ENCODE measurements around the gene ZNF189. TPM values are rescaled to one million over a fixed set of nuclear protein-coding genes. Genes with fewer than 3 reads are reported as not detected.

The ZNF189 gene
- total RNA-seq, 1 experiment from 2014 or later = 15.8 TPM

DNA sequence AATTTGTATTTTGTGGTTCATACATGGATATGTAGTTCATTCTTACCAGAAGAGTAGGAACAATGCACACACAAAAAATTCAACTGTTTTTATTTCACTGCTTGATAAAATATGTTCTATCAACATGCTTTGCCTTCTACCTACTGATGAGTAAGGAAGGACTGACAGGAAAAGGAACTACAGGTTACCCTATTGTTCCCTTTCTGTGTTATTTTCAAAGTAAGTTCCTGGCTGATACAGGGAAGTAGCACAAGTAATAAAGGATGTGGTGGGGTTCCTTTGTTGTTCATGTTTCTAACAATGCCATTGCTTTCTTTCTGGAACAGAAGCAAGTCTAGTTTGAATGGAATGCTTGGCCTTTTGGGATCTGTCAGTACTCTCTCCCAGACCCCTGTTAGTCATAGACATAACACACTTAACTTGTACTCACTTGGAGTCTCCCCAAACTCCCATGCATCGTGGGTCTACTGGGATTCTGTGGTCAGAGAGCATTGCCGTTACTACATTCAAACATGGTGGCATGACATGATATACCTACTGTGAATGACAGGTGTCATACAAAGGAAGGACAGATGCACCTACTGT is 57.1 kb downstream of the ZNF189 start:
- Histone ChIP-seq H2BK120ac (ENCODE audit: low read depth, low read length, poor library complexity, severe bottlenecking) (no peak overlapping the region), H3K23ac (ENCODE audit: insufficient read length, low read depth, low read length) (no peak overlapping the region), H3K56ac (ENCODE audit: insufficient read length, low read depth, low read length) (no peak overlapping the region), H2BK20ac (ENCODE audit: low read depth, low read length, poor library complexity, severe bottlenecking) (no peak overlapping the region), H4K5ac (ENCODE audit: insufficient read length, low read depth, low read length) (no peak overlapping the region), H3K18ac (ENCODE audit: insufficient read length, low read depth, low read length) (no peak overlapping the region), H3K27ac (ENCODE audit: insufficient read length, low read depth, low read length) (no peak overlapping the region), H3T11ph (ENCODE audit: low read length) (no peak overlapping the region), H3K9me3 (ENCODE audit: control insufficient read depth, low read depth, low read length) (no peaks in the 10 kb centered on the region), H3K79me2 (ENCODE audit: insufficient read depth, low read length) (no peaks in the 10 kb centered on the region), H3K4me1 (ENCODE audit: insufficient read depth, low read length) (0 out of 2 replicates have a peak, but pooled peaks cover 2% of the 10 kb centered on the region), H4K8ac (replicated peaks; ENCODE audit: insufficient read length, low read depth, low read length) (no peak overlapping the region), H4K20me1 (ENCODE audit: control insufficient read depth, insufficient read depth, insufficient read length) (no peaks in the 10 kb centered on the region), H3K23me2 (ENCODE audit: insufficient read length, low read depth, low read length, poor library complexity, severe bottlenecking) (no peaks in the 10 kb centered on the region), H2BK15ac (ENCODE audit: low read depth, low read length) (no peak overlapping the region), H3K9ac (ENCODE audit: extremely low read depth, insufficient read length, low read length) (no peak overlapping the region), H2BK5ac (ENCODE audit: insufficient read length, low read length) (no peak overlapping the region), H3K27me3 (ENCODE audit: insufficient read depth, low read length) (no peaks in the 10 kb centered on the region), H3K4ac (ENCODE audit: low read depth, low read length) (no peak overlapping the region), H3K79me1 (ENCODE audit: insufficient read depth, low read depth, low read length, poor library complexity, severe bottlenecking) (no peaks in the 10 kb centered on the region), H4K91ac (ENCODE audit: insufficient read length, low read depth, low read length) (no peak overlapping the region), H3K4me2 (ENCODE audit: insufficient read depth, insufficient read length, low read length) (no peak overlapping the region), H2BK12ac (ENCODE audit: insufficient read length, low read depth, low read length) (no peak overlapping the region), H3K14ac (ENCODE audit: insufficient read depth, low read length) (no peak overlapping the region), H2AFZ (ENCODE audit: low read length) (no peak overlapping the region), H2AK5ac (ENCODE audit: insufficient read length, low read length) (no peak overlapping the region)
- H3K4me1 Mint-ChIP-seq = peaks cover 24 to 33% of the 10 kb centered on the region in 2 experiments
- H3K27me3 Mint-ChIP-seq (ENCODE audit: low read depth) = peaks cover 3% of the 10 kb centered on the region; the same call in 1 of the 2 replicates
- TF ChIP-seq, protein P1, sequence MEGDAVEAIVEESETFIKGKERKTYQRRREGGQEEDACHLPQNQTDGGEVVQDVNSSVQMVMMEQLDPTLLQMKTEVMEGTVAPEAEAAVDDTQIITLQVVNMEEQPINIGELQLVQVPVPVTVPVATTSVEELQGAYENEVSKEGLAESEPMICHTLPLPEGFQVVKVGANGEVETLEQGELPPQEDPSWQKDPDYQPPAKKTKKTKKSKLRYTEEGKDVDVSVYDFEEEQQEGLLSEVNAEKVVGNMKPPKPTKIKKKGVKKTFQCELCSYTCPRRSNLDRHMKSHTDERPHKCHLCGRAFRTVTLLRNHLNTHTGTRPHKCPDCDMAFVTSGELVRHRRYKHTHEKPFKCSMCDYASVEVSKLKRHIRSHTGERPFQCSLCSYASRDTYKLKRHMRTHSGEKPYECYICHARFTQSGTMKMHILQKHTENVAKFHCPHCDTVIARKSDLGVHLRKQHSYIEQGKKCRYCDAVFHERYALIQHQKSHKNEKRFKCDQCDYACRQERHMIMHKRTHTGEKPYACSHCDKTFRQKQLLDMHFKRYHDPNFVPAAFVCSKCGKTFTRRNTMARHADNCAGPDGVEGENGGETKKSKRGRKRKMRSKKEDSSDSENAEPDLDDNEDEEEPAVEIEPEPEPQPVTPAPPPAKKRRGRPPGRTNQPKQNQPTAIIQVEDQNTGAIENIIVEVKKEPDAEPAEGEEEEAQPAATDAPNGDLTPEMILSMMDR (conservative IDR thresholded peaks at IDR 0.05) = no peak
- H3K36me3 Mint-ChIP-seq (ENCODE audit: insufficient read depth in 1 of 3, low read depth in 3 of 3) = peaks cover 11 to 29% (median 18%) of the 10 kb centered on the region in 3 experiments; a peak in 6 of 7 replicates
- DNase-seq = no peak
- peaks cover 22 to 26% of the 10 kb centered on the region in 2 experiments for H3K9me3 Mint-ChIP-seq
- no peak overlapping the region for H3K4me3 Mint-ChIP-seq
- no CpG with 5 or more reads among the region's 2 CpGs for WGBS (ENCODE audit: extremely low coverage, insufficient read length, low lambda C conversion rate)
- H3K27ac Mint-ChIP-seq = no peak overlapping the region
